Stimulated activated CD8-positive, alpha-beta memory T cell treated with anti-CD3 and anti-CD28 coated beads, Interleukin-4, amount 100 ng/mL, for 1 hour (primary cell): ENCODE results near the gene CD274.
"Not testable (repeated sequence)": the region's sequence is repeated elsewhere in the genome, so short reads cannot be mapped to it uniquely, and the experiment has no call there.

Experiments used
- DNase-seq, 2 donors: peaks; one replicate each; pipeline ENCODE4 v3.0.0-alpha.2; 2020; ENCODE audit warnings: low read depth in 2 of 2, low spot score in 1 of 2

CD274 gene

DNA sequence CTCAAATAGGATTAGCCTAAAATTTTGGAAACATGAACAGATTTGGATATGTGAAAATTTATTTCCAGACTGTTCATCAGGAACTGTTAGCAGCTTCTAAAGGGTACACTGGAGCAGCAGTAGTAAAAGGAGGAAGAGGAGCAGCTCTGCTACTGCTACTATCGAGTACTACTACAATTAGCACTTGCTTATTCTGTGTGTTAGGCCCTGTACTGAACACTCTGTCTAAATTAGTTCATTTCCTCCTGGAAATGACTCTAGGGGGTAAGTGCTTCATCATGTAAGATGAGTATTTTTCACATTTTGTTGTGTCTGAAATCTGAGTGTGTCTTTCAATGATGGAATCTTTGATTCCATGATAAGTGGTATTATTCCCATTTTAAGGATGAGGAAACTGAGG is 9.8 kb downstream of the CD274 start:
- DNase-seq: no peak

DNA sequence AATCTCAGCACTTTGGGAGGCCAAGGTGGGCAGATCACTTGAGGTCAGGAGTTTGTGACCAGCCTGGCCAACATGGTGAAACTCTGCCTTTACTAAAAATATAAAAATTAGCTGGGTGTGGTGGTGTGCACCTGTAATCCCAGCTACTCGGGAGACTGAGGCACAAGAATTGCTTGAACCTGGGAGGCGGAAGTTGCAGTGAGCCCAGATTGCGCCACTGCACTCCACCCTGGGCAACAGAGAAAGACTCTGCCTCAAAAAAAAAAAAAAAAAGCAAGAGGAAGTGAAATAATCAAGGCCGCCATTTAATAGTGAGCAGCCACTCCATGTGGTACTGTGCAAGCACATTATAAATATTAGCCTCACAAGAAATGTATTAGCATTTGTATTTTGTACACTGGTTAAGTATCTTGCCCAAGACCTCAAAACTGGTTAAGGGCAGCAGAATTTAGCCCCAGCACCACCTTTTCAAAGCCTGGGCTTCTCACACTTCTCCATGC is 14.5 kb downstream of the CD274 start:
- not testable (repeated sequence) for DNase-seq

DNA sequence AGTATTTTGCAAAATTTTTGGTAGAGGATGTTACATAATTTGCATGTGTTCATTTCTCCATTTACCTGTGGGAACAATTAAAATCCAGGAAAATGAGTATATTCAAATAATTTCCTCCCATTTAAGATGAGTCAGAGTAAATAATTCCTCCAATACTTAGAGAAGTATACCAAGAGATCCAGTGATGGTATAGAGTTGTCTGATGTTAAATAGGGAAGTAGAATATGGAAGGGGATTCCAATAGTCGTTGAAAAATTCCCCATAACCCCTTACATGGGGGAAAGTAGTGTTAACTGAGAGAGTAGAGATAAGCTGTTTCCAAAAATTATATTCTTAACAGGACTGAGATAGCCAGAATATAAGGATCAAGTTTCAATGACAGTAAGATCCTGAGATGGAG is 15.7 kb downstream of the CD274 start:
- no peak for DNase-seq

DNA sequence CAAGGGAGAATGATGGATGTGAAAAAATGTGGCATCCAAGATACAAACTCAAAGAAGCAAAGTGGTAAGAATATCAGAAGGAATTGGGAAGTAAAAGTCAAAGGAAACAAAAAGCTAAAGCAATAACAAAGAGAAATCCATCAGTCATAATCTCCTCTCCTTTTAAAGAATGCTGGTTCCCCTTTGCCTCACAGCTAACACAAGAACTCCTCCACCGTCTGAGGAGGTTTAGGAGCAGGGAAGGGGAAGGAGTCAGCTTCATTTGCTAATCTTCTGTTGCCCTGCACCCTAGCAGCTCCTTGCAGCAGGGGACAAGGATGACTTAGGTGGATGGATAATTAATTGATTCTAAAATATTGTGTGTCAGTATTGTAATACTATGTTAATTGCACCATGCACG is 16.4 kb downstream of the CD274 start:
- no peak for DNase-seq

DNA sequence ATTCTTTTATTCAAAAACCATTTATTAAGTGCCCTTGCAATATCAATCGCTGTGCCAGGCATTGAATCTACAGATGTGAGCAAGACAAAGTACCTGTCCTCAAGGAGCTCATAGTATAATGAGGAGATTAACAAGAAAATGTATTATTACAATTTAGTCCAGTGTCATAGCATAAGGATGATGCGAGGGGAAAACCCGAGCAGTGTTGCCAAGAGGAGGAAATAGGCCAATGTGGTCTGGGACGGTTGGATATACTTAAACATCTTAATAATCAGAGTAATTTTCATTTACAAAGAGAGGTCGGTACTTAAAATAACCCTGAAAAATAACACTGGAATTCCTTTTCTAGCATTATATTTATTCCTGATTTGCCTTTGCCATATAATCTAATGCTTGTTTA is 18.5 kb downstream of the CD274 start:
- DNase-seq: no peak

DNA sequence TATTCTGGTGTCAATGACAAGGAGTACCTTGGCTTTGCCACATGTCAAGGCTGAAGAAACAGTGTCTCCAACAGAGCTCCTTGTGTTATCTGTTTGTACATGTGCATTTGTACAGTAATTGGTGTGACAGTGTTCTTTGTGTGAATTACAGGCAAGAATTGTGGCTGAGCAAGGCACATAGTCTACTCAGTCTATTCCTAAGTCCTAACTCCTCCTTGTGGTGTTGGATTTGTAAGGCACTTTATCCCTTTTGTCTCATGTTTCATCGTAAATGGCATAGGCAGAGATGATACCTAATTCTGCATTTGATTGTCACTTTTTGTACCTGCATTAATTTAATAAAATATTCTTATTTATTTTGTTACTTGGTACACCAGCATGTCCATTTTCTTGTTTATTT is 19.8 kb downstream of the CD274 start:
- DNase-seq: no peak

DNA sequence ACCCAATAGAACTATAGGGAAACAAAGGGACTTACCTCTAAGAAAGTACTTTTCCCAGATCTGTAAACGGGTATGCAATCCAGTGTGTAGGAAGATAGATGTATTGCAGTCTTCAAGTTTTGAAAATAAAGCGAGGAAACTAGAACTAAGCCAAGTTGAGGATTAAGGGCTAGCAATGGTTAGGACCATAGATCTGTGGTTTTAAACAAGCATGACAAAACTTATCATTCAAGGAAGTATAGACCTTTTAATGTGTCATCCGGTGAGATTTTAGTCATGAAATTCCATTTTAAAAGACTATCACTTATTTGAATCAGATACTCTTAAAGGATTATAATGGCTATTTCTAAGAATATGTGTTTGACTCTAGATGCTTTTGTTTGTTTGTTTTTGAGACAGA is 20.5 kb downstream of the CD274 start:
- no peak for DNase-seq

DNA sequence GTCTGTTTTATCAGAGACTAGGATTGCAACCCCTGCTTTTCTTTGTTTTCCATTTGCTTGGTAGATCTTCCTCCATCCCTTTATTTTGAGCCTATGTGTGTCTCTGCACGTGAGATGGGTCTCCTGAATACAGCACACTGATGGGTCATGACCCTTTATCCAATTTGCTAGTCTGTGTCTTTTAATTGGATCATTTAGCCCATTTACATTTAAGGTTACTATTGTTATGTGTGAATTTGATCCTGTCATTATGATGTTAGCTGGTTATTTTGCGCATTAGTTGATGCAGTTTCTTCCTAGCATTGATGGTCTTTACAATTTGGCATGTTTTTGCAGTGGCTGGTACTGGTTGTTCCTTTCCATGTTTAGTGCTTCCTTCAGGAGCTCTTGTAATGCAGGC is 25.3 kb downstream of the CD274 start:
- not testable (repeated sequence) for DNase-seq

DNA sequence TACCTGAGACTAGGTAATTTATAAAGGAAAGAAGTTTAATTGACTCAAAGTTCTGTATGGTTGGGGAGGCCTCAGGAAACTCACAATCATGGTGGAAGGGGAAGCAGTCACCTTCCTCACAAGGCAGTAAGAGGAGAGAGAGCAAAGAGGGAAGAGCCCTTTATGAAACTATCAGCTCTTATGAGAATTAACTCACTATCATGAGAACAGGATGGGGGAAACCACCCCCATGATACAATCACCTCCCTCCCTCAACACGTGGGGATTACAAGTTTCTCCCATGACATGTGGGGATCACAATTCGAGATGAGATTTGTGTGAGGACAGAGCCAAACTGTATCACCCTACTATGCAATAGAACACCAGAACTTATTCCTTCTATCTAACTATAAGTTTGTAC is 27.9 kb downstream of the CD274 start:
- no peak for DNase-seq

DNA sequence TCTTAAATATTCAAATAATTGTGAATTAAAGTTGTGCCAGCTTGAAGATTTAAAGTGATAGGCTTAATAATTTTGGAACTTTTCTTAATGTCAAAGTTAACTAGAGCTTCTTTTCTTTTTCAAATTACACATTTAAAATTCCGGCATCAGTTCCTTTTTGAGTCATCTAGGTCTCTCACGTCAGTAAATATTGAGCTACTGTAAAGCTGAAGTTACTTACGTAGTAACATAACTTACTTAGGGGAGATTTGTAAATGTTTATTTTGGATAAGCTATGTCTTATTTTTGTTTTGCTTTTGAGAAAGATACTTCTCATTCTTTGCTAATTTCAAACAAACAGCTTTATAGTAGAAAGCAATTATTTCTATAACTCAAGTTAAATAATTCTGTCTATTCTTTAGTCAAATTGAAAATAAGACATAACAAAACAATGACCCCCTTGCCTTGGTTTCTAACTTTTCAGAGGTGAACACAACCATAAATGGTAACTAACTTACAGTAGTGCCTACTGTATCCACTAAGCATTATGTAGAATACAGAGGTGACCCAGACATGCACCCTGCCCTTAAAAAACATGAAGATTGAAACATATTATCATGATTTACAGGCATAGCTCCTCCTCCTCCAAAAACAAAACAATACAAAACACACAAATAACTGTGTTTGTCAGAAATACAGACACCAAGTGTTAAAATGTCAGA is 29.8 kb downstream of the CD274 start:
- DNase-seq: no peak

DNA sequence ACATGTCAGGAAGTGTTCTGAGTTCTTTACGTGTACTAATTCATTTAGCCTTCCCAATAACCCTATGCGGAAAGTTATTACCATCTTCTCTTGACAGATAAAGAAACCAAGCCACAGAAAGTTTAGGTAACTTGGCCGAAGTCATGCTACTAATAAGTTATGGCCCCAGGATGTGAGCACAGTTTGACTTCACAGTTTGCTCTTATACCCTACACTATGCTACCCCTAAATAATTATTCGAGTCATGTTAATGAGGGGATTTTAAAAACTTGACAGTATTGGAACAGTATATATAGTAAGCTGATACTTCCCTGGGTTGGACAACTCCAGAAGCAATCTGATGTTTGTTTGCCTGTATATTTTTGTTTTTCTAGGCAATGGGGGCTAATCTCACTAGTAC is 30.6 kb downstream of the CD274 start:
- DNase-seq: no peak

DNA sequence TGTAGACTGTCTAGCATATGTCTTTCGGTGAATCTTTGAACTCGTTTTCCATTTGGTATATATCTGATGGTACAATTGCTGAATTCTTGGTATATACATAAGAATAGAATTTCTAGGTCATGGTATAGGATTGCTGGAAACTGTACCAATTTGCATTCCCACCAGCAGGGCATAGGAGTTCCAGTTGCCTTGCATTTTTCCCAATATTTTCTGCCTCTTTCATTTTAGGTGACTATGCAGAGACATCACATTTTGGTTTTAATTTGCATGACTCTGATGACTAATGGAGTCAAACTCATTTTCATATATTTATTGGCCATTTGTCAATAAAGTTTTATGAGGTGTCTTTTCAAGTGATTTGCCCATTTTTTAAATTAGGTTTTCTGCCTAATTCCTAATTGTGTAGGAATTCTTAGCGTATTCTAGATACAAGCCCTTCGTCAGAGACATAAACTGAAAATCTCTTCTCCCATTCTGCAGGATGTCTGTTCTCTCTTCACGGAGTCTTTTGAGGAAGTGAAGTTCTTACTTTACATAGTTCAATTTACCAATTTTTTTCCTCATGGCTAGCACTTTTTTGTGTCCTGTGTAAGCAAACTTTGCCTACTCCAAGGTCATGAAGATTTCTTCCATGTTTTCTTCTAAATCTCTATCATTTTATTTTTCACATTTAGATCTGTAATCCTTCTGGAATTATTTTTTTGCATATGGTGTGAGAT is 31.1 kb downstream of the CD274 start:
- no peak for DNase-seq

DNA sequence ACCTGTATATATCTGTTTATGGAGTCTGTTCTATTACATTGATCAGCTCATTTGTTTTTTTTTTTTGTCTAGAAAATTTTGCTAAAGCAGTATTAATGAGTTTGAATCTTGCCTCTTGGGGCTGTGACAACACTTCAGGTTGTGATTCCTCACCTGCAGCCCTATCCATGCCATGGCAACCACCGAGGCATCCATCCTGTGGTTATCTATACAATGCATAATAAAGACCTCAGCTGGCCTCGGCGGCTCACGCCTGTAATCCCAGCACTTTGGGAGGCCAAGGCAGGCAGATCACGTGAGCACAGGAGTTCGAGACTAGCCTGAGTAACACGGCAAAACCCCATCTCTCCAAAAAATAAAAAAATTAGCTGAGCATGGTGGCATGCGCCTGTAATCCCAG is 31.9 kb downstream of the CD274 start:
- DNase-seq: no peak

DNA sequence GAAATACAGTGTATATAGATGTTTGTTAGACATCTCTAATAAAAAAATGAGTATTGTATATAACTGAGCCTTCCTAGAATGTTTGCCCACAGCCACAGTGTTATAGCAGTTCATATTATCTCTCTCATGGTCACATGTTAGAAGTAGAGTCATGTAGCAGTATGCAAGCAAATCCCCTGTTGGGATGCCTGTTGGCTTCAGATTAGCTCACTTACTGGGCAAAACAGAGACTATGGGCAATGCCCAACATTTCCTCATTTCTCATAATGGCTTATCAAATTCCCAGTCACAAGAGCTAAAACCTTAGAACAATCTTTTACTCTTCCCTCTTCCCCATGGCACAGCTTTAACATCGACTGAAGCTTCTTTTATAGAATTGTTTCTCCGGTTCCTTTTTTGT is 33.0 kb downstream of the CD274 start:
- DNase-seq: no peak

DNA sequence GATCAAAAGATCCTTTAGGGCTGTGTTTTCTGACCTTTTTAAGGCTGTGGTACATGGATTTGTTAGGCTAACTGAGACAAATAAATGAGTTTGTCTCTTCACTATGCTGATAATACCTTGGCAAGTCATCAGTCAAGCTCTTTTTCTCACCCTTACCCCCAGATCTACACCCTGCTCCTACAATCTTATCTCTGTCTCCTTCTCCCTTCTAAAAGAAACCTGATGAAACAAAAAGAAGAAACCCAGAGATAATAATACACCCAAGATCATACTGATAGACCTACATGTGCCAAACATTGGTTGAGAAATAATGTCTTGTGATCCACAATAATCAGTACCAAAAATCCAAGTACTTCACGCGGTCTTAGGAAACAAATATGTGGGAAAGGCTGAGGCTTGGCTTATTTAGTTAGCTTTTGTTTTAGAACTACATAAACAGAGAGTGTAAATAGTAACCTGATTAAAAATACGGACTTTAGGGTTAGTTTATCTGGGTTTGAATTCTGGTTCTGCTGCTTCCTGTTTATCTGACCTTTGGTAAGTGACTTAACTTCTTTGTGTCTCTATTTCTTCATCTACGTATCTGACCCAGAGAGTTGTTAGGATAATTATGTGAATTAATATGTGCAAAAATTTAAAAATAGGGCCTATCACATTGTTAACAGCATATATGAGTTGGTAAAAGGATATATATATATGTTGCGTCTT is 35.2 kb downstream of the CD274 start:
- no peak for DNase-seq

DNA sequence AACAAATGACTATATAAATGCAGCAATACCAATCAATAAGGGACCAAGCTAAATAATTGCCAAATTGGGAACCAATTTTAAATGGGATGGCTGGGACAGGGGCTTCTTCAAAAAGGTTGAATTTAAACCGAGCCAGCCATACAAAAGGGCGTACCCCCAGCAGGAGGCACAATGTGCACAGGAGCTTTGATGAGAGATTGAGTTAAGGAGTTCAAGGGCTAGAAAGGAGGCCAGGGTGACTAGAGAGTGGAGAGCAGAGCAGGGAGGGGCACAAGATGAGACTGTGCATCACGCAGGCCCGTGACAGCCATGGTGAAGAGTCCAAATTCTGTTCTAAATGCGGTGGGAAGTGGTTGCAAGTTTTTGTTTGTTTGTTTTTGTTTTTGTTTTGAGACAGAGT is 36.6 kb downstream of the CD274 start:
- no peak for DNase-seq

DNA sequence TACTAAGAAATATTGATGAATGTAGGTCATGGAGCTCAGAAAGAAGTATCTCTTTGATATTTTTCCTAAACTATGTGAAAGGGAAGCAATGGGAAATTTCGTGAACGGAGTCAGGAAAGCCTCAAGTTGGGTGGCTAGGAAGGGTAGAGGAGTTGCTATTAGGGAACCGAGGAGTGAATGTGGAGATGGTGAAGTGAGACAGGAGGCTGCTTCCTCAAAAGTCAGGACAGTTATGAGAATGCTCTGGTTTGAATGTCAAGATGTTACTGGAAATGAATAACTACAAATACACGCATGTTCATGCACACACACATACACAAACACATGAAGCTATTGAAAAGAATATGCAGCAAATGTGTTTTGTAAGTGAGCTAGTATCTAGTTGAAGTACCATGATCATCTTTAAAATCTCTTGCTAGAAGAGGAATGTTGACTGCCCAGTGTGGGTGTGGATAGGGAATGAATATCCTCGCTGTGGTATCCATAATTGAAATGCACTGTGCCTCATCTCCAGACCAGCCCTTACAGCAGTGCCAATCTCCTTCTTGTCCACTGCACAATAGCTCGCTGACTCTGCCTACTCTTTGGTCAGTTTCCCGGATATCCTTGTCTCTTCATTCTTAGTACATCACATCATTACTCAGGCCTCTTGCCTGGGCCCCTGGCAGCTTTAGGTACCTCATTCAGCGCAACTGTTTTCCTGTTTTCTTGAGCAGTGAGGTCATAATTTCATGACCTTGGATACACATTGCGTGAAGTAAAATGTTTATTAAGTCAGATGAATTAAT is 38.1 kb downstream of the CD274 start:
- DNase-seq: no peak

DNA sequence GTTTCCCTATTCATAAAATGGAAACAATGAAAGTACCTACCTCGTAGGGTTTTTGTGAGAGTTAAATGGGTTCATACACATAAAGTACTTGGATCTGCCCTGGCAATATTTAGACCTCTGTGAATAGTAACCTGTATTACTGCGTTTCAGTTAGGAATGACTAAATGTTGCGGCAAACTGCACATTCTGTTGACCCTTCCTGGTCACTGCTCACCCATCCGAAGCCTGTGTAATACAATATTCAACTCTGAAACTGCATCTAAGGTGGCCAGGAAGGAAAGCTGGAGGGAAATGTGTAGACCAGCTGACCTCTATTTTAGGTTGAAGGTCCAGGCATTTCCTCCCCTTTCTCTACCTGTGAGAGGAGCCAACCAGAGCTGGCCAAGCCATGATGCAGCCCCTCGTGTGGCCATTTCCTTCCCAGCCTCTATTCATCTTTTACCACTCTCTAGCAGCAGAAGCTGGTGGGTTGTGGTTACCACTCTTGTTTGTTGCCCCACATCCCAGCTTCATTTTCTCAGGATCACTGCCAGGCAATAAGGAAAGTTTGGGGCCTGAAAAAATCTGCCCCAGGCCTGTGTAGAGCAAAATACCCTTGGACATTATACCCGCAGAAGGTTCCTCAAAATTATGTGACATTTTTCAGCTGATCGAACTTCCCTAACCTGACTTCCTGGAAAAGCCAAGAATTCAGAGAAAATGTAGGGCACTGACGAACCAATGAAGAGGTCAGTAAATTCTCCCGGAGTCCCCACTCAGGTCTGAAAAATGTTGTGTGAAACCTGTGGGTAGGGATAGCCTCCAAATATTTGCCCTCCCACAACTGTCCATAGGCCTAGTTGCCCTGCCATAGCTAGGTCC is 39.5 kb downstream of the CD274 start:
- no peak for DNase-seq

DNA sequence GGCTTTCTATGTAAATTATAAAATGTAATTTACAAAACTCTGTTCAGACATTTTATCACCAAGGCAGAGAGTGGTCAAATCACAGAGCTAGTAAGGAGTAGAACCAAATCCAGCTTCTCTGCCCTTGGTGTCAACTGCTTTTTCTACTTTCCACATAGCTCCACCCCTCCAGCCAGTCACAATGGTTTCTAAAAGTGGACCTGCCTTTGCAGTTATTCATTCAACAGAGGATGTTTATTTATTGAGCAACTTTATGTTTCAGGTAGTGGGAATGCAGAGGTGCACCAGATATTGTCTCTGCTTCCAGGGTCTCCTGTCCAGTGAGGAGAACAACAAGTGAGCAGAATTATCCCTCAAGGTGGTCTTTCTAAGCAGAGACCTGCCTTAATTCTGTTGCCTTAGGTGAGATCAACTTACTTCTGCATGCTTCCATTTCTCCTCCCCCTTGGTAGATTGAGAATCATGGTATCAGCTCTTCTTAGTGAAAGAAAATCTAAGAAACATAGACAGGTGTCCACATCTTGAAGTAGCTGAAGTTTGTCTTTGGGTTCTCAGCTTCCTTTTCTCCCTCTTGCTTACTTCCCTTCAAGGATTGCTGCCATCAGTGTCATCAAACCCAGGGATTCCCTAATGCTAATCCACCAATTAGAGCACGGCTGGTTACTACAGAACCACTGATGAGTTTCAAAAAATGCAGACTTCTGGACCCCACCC is 42.8 kb downstream of the CD274 start:
- no peak for DNase-seq
